Measurements from ENCODE around the gene SEC16A.

The SEC16A gene, protein sequence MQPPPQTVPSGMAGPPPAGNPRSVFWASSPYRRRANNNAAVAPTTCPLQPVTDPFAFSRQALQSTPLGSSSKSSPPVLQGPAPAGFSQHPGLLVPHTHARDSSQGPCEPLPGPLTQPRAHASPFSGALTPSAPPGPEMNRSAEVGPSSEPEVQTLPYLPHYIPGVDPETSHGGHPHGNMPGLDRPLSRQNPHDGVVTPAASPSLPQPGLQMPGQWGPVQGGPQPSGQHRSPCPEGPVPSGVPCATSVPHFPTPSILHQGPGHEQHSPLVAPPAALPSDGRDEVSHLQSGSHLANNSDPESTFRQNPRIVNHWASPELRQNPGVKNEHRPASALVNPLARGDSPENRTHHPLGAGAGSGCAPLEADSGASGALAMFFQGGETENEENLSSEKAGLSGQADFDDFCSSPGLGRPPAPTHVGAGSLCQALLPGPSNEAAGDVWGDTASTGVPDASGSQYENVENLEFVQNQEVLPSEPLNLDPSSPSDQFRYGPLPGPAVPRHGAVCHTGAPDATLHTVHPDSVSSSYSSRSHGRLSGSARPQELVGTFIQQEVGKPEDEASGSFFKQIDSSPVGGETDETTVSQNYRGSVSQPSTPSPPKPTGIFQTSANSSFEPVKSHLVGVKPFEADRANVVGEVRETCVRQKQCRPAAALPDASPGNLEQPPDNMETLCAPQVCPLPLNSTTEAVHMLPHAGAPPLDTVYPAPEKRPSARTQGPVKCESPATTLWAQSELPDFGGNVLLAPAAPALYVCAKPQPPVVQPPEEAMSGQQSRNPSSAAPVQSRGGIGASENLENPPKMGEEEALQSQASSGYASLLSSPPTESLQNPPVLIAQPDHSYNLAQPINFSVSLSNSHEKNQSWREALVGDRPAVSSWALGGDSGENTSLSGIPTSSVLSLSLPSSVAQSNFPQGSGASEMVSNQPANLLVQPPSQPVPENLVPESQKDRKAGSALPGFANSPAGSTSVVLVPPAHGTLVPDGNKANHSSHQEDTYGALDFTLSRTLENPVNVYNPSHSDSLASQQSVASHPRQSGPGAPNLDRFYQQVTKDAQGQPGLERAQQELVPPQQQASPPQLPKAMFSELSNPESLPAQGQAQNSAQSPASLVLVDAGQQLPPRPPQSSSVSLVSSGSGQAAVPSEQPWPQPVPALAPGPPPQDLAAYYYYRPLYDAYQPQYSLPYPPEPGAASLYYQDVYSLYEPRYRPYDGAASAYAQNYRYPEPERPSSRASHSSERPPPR (N-terminal part only)

DNA sequence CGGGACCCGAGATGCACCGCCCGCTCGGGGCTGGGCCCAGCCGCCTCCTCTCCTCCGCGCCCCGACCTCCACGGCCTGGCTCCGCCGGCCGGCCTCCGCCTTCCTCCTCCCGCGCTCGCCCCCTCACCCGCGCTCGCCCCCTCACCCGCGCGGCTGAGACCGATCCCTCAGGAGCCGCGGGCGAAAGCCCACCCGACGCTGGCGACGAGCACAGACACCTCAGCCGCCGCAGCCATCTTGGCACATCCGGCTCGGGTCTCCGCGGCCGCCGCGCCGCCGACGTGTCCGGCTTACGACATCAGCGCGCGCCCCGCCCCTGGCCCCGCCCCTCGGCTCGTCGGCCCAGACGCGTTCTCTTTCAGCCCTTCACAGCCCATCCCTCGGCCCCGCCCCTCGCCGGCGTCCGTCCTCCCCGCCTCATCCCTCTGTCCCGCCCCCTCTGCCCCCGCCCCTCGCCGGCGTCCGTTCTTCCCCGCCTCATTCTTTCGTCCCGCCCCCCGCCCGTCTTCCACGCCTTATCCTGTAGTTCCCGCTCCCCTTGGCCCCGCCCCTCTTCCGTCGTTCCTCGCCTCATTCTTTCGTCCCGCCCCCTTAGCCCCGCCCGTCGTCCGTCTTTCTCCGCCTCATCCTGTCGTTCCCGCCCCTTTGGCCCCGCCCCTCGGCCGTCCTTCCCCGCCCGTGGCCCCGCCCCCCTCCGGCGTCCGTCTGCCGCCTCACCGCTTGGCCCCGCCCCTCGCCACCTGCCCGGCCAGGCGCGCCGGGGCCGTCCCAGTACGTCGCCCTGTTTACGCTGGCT, at the start of gene SEC16A:
SEC16A (minus strand) TSS at position 248 of the 796 bp plus-strand sequence. CDS start 5,425 bp downstream, outside the sequence.
- peak; percentile 94 for DNase-seq

GRCh38 chr9:136531904-136532798, 49.3 kb upstream of the SEC16A start:
- DNase-seq, result no peak

GRCh38 chr9:136531186-136531903, 48.5 kb upstream of the SEC16A start:
- DNase-seq, result no peak

- no peak for DNase-seq
These were observed 47.7 kb upstream of the SEC16A start for GRCh38 chr9:136530461-136531089.

DNA sequence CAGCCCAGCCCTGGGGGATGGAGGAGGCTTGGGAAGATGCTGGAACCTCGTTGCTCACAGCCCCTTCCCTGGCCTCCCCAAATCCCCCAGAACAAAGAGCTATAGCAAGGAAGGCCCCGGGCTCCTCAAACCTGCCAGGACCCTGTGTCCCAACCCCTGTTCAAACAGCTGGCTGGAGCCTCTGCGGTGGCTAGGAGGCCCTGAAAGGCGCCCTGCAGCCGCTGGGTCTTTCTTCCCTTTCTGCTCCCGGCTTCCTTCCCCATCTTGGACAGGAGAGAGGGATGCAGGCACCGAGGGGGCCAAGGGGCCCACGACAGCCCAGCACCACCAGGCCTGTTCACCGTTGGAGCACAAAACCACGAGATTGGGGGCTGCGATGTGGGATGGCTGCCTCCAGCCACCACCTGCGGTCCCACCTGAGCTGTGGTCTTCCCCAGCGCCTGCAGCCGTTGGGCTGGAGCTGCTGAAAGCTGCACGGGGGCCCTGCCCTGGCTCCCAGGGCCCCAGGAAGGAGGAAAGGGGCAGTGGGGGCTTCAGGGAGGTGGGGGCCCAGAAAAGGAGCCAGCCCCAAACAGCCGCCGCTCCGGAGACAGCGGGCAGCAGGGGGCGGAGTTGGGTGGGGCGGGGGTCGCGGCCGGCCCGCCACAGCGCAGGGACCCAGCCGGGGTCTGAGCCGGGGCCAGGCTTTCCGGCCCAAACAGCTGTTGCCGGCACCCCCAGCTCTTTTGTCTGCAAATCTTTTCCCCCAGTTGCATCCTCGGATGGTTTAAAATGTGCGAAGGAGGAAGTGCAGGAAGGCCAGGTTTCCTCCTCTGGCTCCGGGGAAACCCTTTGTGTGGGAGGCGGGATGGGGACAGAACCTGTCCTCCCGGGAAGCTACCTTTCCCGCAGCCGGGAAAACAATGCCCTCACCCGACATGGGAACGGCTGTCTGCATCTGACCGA, 46.9 kb upstream of the SEC16A start:
- no peak for DNase-seq

DNA sequence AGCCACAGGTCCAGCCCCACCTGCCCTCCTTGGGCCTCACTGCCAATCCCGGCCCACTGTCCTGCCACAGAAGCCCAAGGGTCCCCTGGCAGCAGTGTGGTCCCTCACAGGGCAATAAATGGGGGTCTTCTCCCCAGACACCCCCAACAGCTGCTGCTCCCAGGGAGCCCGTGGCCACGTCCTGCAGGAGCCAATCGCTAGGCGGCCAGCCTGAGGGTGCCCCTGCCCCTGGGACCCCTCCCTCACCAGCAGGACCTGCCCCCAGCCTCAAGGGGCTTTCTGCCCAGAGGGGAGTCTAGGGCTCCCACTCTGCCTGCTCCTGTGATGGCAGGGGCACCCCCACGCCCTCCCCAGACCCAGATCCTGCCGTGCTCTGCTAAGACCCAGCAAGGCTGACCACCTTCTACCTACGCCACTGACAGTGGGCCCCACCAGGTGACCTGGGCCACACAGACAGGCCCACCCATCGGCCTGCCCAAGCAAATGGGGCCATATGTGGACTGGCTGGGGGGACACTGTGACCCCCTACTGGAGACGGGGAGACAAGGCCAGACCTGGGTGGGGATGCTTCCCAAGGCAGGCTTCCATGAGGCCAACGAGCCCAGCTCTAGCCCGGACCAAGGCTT, 46.0 kb upstream of the SEC16A start:
- no peak for DNase-seq

DNA sequence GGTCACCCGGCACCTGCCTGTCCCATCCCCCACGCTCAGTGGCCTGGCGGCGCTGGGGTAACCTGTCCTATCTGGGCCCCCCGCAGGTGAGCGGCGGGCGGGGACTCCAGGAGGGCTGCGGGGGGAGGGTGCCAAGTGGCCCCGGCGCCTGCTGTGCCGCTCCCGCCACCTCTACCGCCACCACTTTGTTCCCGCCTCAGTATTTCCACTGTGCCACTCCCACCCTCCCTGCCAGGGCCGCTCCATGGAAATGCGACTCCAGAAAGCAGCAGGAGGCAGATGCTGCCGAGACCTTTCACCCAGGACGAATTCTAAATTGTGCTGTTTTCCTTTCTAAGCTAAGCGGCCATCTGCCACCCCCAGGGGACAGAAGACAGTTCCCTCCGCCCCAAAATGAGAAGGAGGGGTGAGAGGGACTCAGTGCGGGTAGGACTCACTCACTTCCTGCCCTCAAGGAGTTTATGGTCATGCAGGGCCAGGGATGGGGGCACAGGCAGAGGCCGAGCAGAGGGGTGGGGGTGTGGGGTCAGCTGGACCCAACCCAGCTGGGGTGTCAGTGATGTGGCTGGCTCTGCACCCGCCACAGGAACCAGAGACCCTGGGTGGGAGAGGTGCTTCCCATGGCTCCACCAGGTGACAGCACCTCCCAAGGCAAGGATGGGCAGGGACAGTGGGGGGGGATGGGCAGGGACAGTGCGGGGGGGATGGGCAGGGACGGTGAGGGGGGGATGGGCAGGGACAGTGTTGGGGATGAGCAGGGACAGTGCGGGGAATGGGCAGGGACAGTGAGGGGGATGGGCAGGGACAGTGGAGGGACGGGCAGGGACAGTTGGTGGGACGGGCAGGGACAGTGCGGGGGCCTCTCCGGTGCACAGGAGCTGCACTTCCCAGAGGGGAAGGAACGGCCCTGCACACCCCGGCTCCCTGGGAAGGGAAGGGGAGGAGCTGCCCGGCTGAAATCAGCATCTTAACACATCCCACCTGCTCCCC, 45.2 kb upstream of the SEC16A start:
- no peak for DNase-seq

DNA sequence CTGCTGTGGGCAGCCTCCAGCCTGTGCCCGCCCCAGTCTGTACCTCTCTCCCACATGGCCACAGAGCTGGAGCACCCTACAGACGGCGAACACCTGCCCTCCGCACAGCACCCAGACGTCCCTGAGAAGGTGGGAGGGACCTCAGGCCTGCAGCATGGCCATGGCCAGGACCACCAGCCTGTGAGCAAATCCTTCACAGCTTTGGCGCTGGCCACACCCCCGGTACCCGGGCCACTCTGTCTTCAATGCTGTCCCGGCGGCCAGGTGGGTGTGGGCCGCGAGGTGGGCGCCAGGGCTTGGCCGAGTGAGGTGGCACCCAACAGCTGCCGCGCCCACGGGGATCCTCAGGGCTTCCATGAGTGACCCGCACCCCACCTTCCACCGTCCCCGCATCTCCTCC, 44.3 kb upstream of the SEC16A start:
- no peak for DNase-seq

- DNase-seq, result no peak
These were observed 43.8 kb upstream of the SEC16A start for GRCh38 chr9:136526625-136527066.

DNA sequence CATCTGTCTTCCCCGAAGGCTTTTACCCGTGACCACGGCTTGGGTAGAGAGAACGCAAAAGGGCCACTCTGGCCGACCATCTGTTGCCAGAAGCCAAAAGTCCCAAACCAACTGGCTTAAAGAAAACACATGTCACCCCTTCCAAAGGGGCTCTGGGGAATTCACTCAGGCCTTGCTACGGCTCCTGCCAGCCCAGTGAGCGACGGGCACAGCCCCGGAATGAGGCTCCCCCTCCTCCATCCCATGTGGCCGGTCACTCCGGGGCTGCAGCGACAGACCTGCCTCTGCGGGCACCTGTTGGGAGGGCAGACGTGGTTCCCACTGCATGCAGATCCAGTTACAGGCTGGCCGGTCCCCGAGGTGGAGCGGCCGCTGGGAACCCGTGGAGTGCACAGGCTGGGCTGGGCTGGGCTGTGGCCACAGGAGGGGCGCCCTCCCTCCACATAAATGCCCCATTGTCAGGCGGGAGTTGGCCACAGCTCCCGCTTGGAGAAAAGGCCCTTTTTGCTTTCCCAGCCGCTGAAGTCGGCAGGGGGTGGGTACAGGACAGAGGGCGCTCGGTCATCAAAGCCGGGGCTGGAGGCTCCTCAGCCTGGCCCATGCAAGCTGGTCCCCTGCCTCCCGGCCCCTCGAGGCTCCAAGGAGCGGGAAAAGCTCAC, 43.1 kb upstream of the SEC16A start:
- no peak for DNase-seq

- no peak for DNase-seq
These were observed 42.4 kb upstream of the SEC16A start for GRCh38 chr9:136525207-136525606.

DNA sequence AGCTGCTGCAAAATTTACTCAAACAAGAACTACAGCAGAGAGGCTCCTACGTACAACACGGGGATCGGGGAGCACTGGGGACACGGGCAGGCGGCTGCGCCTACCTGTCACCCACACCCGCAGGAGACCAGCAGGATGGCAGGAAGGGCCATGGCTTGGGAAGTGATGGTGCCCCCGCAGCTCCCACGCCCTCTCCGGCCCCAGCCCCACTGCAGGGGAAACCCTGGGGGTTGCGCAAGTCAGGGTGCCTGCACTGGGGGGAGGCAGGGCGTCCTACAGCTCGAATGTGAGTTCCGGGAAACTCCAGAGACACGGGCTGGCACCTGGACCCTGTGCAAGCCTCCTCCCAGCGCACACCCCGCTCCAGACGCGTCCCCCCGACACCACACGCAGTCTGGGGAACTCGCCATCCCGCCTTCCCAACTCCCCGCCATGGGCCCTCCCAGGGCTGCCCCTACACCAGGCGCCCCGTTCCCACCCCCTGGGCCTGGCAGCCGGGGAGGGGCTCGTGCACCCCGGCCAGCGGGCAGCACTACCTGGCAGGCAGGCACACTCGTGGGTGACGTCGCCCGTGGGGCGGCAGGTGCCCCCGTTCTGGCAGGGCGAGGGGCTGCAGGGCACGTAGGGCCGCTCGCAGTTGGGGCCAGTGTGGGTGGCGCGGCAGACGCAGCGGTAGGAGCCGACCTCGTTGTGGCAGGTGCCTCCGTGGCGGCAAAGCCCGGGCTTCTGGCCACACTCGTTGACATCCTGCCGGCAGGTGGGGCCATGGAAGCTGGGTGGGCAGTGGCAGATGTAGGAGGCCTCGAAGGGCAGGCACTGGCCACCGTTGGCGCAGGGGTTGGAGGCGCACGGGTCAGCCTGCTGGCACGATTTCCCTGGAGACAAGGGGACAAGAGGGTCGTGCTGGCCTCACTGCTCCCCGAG, 39.7 kb upstream of the SEC16A start:
- DNase-seq, result no peak

DNA sequence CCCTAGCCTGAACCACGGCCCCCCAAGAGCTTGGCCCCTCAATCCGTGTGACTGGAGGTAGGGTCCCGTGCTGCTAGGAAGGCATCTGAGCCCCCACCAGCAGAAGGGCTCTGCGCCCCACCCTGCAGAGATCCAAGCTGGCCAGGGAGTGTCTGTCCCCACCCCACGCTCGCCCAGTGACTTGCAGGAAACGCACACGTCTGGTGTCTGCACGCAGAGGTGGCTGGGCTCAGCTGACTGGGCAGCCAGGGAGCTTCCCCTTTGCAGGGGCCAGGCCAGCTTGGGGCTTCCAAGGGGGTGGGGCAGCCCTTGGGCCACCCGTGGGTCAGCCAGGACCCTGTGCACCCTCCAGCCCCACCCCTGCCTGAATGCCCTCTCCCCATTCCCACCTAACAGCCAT, 38.7 kb upstream of the SEC16A start:
- no peak for DNase-seq

- no peak for DNase-seq
These were observed 37.3 kb upstream of the SEC16A start for GRCh38 chr9:136520053-136520540.
